ENCODE measurements around the gene SCAMP5.

DNA sequence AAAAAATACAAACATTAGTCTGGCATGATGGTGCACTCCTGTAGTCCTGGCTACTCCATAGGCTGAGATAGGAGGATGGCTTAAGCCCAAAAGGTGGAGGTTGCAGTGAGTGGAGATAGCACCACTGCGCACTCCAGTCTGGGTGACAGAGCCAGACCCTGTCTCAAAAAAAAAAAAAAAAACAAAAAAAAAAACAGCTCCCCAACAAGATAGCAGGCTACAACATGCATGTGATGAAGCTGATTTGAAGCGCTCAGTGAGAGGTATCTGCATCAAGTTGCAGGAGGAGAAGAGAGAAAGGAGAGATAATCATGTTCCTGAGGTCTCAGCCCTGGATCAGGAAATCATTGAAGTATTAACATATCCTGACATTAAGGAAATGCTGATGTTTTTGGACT is 27.4 kb downstream of the SCAMP5 start:
- no peak for TF ChIP-seq POLR2A (IDR thresholded peaks at IDR 0.05)
- TF ChIP-seq, protein P1, sequence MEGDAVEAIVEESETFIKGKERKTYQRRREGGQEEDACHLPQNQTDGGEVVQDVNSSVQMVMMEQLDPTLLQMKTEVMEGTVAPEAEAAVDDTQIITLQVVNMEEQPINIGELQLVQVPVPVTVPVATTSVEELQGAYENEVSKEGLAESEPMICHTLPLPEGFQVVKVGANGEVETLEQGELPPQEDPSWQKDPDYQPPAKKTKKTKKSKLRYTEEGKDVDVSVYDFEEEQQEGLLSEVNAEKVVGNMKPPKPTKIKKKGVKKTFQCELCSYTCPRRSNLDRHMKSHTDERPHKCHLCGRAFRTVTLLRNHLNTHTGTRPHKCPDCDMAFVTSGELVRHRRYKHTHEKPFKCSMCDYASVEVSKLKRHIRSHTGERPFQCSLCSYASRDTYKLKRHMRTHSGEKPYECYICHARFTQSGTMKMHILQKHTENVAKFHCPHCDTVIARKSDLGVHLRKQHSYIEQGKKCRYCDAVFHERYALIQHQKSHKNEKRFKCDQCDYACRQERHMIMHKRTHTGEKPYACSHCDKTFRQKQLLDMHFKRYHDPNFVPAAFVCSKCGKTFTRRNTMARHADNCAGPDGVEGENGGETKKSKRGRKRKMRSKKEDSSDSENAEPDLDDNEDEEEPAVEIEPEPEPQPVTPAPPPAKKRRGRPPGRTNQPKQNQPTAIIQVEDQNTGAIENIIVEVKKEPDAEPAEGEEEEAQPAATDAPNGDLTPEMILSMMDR (IDR thresholded peaks at IDR 0.05): no peak
